Mesendoderm (in vitro differentiated cells): ENCODE data around the gene HOXA9.

Experiments
- DNase-seq: peaks from one replicate; pipeline ENCODE4 v3.0.0; 2013
- H2AK5ac ChIP-seq: 2 replicates; pipeline ENCODE4 v1.6.1; 2013; ENCODE audit warnings: low read length, inconsistent platforms
- H2BK120ac ChIP-seq: 2 replicates; pipeline ENCODE4 v1.6.1; 2013; ENCODE audit warnings: low read depth, mild to moderate bottlenecking, low read length, moderate library complexity, mixed read lengths
- H2BK15ac ChIP-seq: replicated peaks from 2 replicates; pipeline ENCODE4 v1.6.1; 2013; ENCODE audit warnings: low read depth, mild to moderate bottlenecking, moderate library complexity
- H2BK5ac ChIP-seq: 2 replicates; pipeline ENCODE4 v1.6.1; 2013; ENCODE audit warnings: low read length, inconsistent platforms
- H3K18ac ChIP-seq: 2 replicates; pipeline ENCODE4 v1.6.1; 2013; ENCODE audit warnings: mild to moderate bottlenecking, low read length, mixed read lengths
- H3K23ac ChIP-seq: one replicate; pipeline ENCODE4 v1.6.1; 2013; ENCODE audit warnings: low read length
- H3K27ac ChIP-seq: 2 replicates; pipeline ENCODE4 v1.5.1; 2013; ENCODE audit warnings: low read depth, mild to moderate bottlenecking, inconsistent platforms, low read length, moderate library complexity
- H3K27me3 ChIP-seq: 2 replicates; pipeline ENCODE4 v1.6.1; 2013; ENCODE audit warnings: low read length, control low read depth, mild to moderate bottlenecking, inconsistent platforms; ENCODE audit not compliant: insufficient read depth, poor library complexity
- H3K36me3 ChIP-seq: 2 replicates; pipeline ENCODE4 v1.6.1; 2013; ENCODE audit warnings: low read length, inconsistent platforms; ENCODE audit not compliant: control insufficient read depth, insufficient read depth
- H3K4ac ChIP-seq: one replicate; pipeline ENCODE4 v1.6.1; 2013; ENCODE audit warnings: low read depth, mild to moderate bottlenecking, low read length, moderate library complexity
- H3K4me1 ChIP-seq: 2 replicates; pipeline ENCODE4 v1.6.1; 2013; ENCODE audit warnings: low read depth, low read length, inconsistent platforms; ENCODE audit not compliant: control insufficient read depth
- H3K4me2 ChIP-seq: 2 replicates; pipeline ENCODE4 v1.6.1; 2013; ENCODE audit warnings: low read length
- H3K4me3 ChIP-seq: 2 replicates; pipeline ENCODE4 v1.5.1; 2013; ENCODE audit warnings: mild to moderate bottlenecking, low read length
- H3K56ac ChIP-seq: one replicate; pipeline ENCODE4 v1.6.1; 2013; ENCODE audit warnings: low read length
- H3K79me1 ChIP-seq: 2 replicates; pipeline ENCODE4 v1.6.1; 2013; ENCODE audit warnings: low read length, inconsistent platforms
- H3K79me2 ChIP-seq: 2 replicates; pipeline ENCODE4 v1.6.1; 2013; ENCODE audit warnings: mild to moderate bottlenecking, low read length; ENCODE audit not compliant: control insufficient read depth, insufficient read depth
- H3K9ac ChIP-seq: 2 replicates; pipeline ENCODE4 v1.6.1; 2013; ENCODE audit warnings: low read length, inconsistent platforms
- H4K5ac ChIP-seq: one replicate; pipeline ENCODE4 v1.6.1; 2013; ENCODE audit warnings: low read length
- H4K8ac ChIP-seq: one replicate; pipeline ENCODE4 v1.6.1; 2013; ENCODE audit warnings: low read depth, mild to moderate bottlenecking, control low read depth, low read length, moderate library complexity
- WGBS: extraction: QIAGEN DNeasy Blood & Tissue Kit; methylation state at CpG from one replicate; pipeline ENCODE4 v1.1.7; 2013; ENCODE audit warnings: low lambda C conversion rate, missing lambda C conversion rate; ENCODE audit not compliant: insufficient coverage; ENCODE audit errors: extremely low coverage; 5-methylcytosine and 5-hydroxymethylcytosine counted together

HOXA9 gene

GRCh38 chr7:27172315-27172774 is 7.0 kb upstream of the HOXA9 start:
- Histone ChIP-seq H2BK120ac (no peak overlapping the region), H3K23ac (no peak overlapping the region), H3K27me3 (peaks cover 90% of the 10 kb centered on the region), H3K4me3 (no peak overlapping the region), H4K8ac (no peak overlapping the region), H3K4me2 (no peak overlapping the region), H3K4ac (no peak overlapping the region), H3K18ac (no peak overlapping the region), H2BK15ac (no peak overlapping the region), H4K5ac (no peak overlapping the region), H3K79me2 (no peaks in the 10 kb centered on the region), H3K4me1 (no peaks in the 10 kb centered on the region), H3K56ac (no peak overlapping the region), H2BK5ac (no peak overlapping the region), H3K79me1 (no peaks in the 10 kb centered on the region), H3K27ac (no peak overlapping the region), H3K36me3 (no peaks in the 10 kb centered on the region), H2AK5ac (no peak overlapping the region), H3K9ac (no peak overlapping the region)
- no peak for DNase-seq
- no CpG with 5 or more reads among the region's 10 CpGs for WGBS

- Histone ChIP-seq H4K5ac (no peak overlapping the region), H3K56ac (no peak overlapping the region), H3K4me3 (no peak overlapping the region), H4K8ac (no peak overlapping the region), H3K18ac (no peak overlapping the region), H3K23ac (no peak overlapping the region), H3K27me3 (peaks cover 90% of the 10 kb centered on the region), H2BK120ac (no peak overlapping the region), H3K36me3 (no peaks in the 10 kb centered on the region), H3K4me1 (no peaks in the 10 kb centered on the region), H3K79me2 (no peaks in the 10 kb centered on the region), H3K79me1 (no peaks in the 10 kb centered on the region), H3K4me2 (no peak overlapping the region), H2AK5ac (no peak overlapping the region), H3K27ac (no peak overlapping the region), H2BK5ac (no peak overlapping the region), H3K4ac (no peak overlapping the region), H2BK15ac (no peak overlapping the region), H3K9ac (no peak overlapping the region)
- DNase-seq: peak; percentile 59
- WGBS: no CpG with 5 or more reads among the region's 30 CpGs
Observed at GRCh38 chr7:27171637-27172314, 6.4 kb upstream of the HOXA9 start.

DNA sequence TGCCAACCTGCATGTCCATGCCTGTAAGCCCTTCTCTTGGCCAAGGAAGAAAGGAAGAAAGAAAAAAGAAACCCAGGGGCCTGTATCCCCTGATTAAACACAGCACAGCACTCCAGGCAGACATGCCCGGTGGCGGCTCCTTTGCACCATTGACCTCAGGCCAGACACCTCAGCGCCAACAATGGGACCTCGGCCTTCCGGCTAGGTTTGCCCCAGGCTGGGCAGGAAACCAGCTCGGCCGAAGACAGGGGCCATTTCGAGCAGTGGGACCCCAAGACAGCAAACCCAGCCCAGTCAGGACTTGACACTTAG is 5.9 kb upstream of the HOXA9 start:
- peak; percentile 53 for DNase-seq
- H3K4me2 ChIP-seq: no peak overlapping the region
- no peak overlapping the region for H2BK15ac ChIP-seq
- no peak overlapping the region for H2AK5ac ChIP-seq
- no peak overlapping the region for H3K4ac ChIP-seq
- no peaks in the 10 kb centered on the region for H3K36me3 ChIP-seq
- H3K27ac ChIP-seq: no peak overlapping the region
- H2BK5ac ChIP-seq: no peak overlapping the region
- H3K56ac ChIP-seq: no peak overlapping the region
- H2BK120ac ChIP-seq: no peak overlapping the region
- peaks cover 90% of the 10 kb centered on the region for H3K27me3 ChIP-seq
- no peak overlapping the region for H4K8ac ChIP-seq
- H3K79me1 ChIP-seq: no peaks in the 10 kb centered on the region
- no peak overlapping the region for H3K18ac ChIP-seq
- H3K23ac ChIP-seq: no peak overlapping the region
- H3K9ac ChIP-seq: no peak overlapping the region
- no peaks in the 10 kb centered on the region for H3K4me1 ChIP-seq
- H4K5ac ChIP-seq: no peak overlapping the region
- WGBS: no CpG with 5 or more reads among the region's 8 CpGs
- H3K4me3 ChIP-seq: no peak overlapping the region
- H3K79me2 ChIP-seq: no peaks in the 10 kb centered on the region

- Histone ChIP-seq H3K4me3 (no peak overlapping the region), H3K4me1 (no peaks in the 10 kb centered on the region), H3K79me2 (no peaks in the 10 kb centered on the region), H3K27ac (no peak overlapping the region), H3K23ac (no peak overlapping the region), H4K5ac (no peak overlapping the region), H3K4me2 (no peak overlapping the region), H2BK15ac (no peak overlapping the region), H3K27me3 (peaks cover 90% of the 10 kb centered on the region), H3K79me1 (no peaks in the 10 kb centered on the region), H4K8ac (no peak overlapping the region), H3K4ac (no peak overlapping the region), H2BK120ac (no peak overlapping the region), H2BK5ac (no peak overlapping the region), H3K18ac (no peak overlapping the region), H3K9ac (no peak overlapping the region), H2AK5ac (no peak overlapping the region), H3K56ac (no peak overlapping the region), H3K36me3 (no peaks in the 10 kb centered on the region)
- no CpG with 5 or more reads among the region's 11 CpGs for WGBS
- no peak for DNase-seq
Observed at GRCh38 chr7:27170426-27171324, 5.3 kb upstream of the HOXA9 start.

GRCh38 chr7:27169658-27170425 is 4.5 kb upstream of the HOXA9 start:
- WGBS: no CpG with 5 or more reads among the region's 46 CpGs
- Histone ChIP-seq H2AK5ac (no peak overlapping the region), H2BK15ac (no peak overlapping the region), H3K79me1 (no peaks in the 10 kb centered on the region), H3K56ac (no peak overlapping the region), H4K5ac (no peak overlapping the region), H3K9ac (no peak overlapping the region), H3K36me3 (no peaks in the 10 kb centered on the region), H2BK120ac (no peak overlapping the region), H3K4me2 (peak overlapping the region; percentile 27), H3K79me2 (no peaks in the 10 kb centered on the region), H3K23ac (no peak overlapping the region), H3K27me3 (peaks cover 90% of the 10 kb centered on the region), H3K4ac (no peak overlapping the region), H3K4me3 (no peak overlapping the region), H3K4me1 (no peaks in the 10 kb centered on the region), H3K18ac (no peak overlapping the region), H4K8ac (no peak overlapping the region), H3K27ac (no peak overlapping the region), H2BK5ac (no peak overlapping the region)
- DNase-seq: peak; percentile 74
